ENCODE measurements around the gene CCL23. TPM values are rescaled to one million over a fixed set of nuclear protein-coding genes. Genes with fewer than 3 reads are reported as not detected.
A peak's percentile ranks its signal among the peaks of the same experiment; 100 is the strongest.
"Not testable (repeated sequence)": the region's sequence is repeated elsewhere in the genome, so short reads cannot be mapped to it uniquely, and the experiment has no call there.

Gene CCL23
- polyA plus RNA-seq, 4 donors, result not detected

- DNase-seq (ENCODE audit: low read depth in 4 of 4, low spot score in 3 of 4), result no peak
These were observed 8.6 kb downstream of the CCL23 start for GRCh38 chr17:36008998-36009665.

GRCh38 chr17:36004594-36005108 is 13.1 kb downstream of the CCL23 start:
- peak in 1 of 4 donors; percentile 39 for DNase-seq (ENCODE audit: low read depth in 4 of 4, low spot score in 3 of 4)

- DNase-seq (ENCODE audit: low read depth in 4 of 4, low spot score in 3 of 4), result no peak
These were observed 15.1 kb downstream of the CCL23 start for GRCh38 chr17:36002631-36003030.

GRCh38 chr17:36001862-36002603 is 15.7 kb downstream of the CCL23 start:
- peak; percentile 29 to 48 (median 43) for DNase-seq (ENCODE audit: low read depth in 4 of 4, low spot score in 3 of 4)

GRCh38 chr17:36001110-36001771 is 16.5 kb downstream of the CCL23 start, which contains the start of gene CCL15:
Gene CCL15, minus strand, starts transcription at chr17:36001553. Its CDS starts 61 bp downstream, at chr17:36001492.
- no peak for DNase-seq (ENCODE audit: low read depth in 4 of 4, low spot score in 3 of 4)

- DNase-seq (ENCODE audit: low read depth in 4 of 4, low spot score in 3 of 4), result no peak
These were observed 17.1 kb downstream of the CCL23 start for GRCh38 chr17:36000732-36001109.

- no peak for DNase-seq (ENCODE audit: low read depth in 4 of 4, low spot score in 3 of 4)
These were observed 19.0 kb downstream of the CCL23 start for GRCh38 chr17:35998756-35999155.

GRCh38 chr17:35998018-35998545 is 19.7 kb downstream of the CCL23 start:
- no peak for DNase-seq (ENCODE audit: low read depth in 4 of 4, low spot score in 3 of 4)

GRCh38 chr17:35995346-35995745 is 22.4 kb downstream of the CCL23 start:
- DNase-seq (ENCODE audit: low read depth in 4 of 4, low spot score in 3 of 4), result not testable (repeated sequence)

GRCh38 chr17:35991075-35991474 is 26.7 kb downstream of the CCL23 start:
- no peak for DNase-seq (ENCODE audit: low read depth in 4 of 4, low spot score in 3 of 4)

GRCh38 chr17:35988164-35988563 is 29.6 kb downstream of the CCL23 start:
- no peak for DNase-seq (ENCODE audit: low read depth in 4 of 4, low spot score in 3 of 4)

- DNase-seq (ENCODE audit: low read depth in 4 of 4, low spot score in 3 of 4), result no peak
These were observed 31.1 kb downstream of the CCL23 start, which contains the start of gene CCL14 for GRCh38 chr17:35986643-35987042. Gene CCL14, minus strand, starts transcription at chr17:35986729. Its CDS starts 80 bp downstream, at chr17:35986649.

- no peak for DNase-seq (ENCODE audit: low read depth in 4 of 4, low spot score in 3 of 4)
These were observed 33.6 kb downstream of the CCL23 start for GRCh38 chr17:35984140-35984539.

- DNase-seq (ENCODE audit: low read depth in 4 of 4, low spot score in 3 of 4), result no peak
These were observed 35.2 kb downstream of the CCL23 start for GRCh38 chr17:35982409-35983191.

GRCh38 chr17:35981908-35982330 is 35.9 kb downstream of the CCL23 start:
- no peak for DNase-seq (ENCODE audit: low read depth in 4 of 4, low spot score in 3 of 4)

- DNase-seq (ENCODE audit: low read depth in 4 of 4, low spot score in 3 of 4), result no peak
These were observed 36.5 kb downstream of the CCL23 start, which contains the start of gene CCL16 for GRCh38 chr17:35981246-35981645. Gene CCL16, minus strand, starts transcription at chr17:35981497. Its CDS starts 77 bp downstream, at chr17:35981420.

GRCh38 chr17:35978346-35978745 is 39.4 kb downstream of the CCL23 start:
- DNase-seq (ENCODE audit: low read depth in 4 of 4, low spot score in 3 of 4), result no peak

GRCh38 chr17:35977509-35977908 is 40.3 kb downstream of the CCL23 start:
- DNase-seq (ENCODE audit: low read depth in 4 of 4, low spot score in 3 of 4), result no peak

- DNase-seq (ENCODE audit: low read depth in 4 of 4, low spot score in 3 of 4), result no peak
These were observed 44.2 kb downstream of the CCL23 start for GRCh38 chr17:35973333-35974260.
